AG09319 (cell line): ENCODE results near the gene OR10G2.
"Not testable (repeated sequence)": the region's sequence is repeated elsewhere in the genome, so short reads cannot be mapped to it uniquely, and the experiment has no call there.

ENCODE experiments used
- DNase-seq: peaks from one replicate; pipeline ENCODE4 v3.0.0-alpha.2; 2010; ENCODE audit warnings: low read depth; ENCODE audit errors: extremely low read depth
- CTCF ChIP-seq: IDR thresholded peaks from 2 replicates; pipeline ENCODE4 v1.5.1; 2011; ENCODE audit warnings: low read depth, mild to moderate bottlenecking, inconsistent platforms, low read length, moderate library complexity

OR10G2 gene

GRCh38 chr14:21642683-21643082 is 7.9 kb upstream of the OR10G2 start:
- TF ChIP-seq CTCF, result no peak
- DNase-seq, result no peak

- no peak for DNase-seq
- no peak for TF ChIP-seq CTCF
These were observed 3.7 kb downstream of the OR10G2 start for GRCh38 chr14:21631084-21631483.

- DNase-seq, result not testable (repeated sequence)
These were observed 4.2 kb downstream of the OR10G2 start for GRCh38 chr14:21630503-21630902.

- no peak for DNase-seq
- TF ChIP-seq CTCF, result no peak
These were observed 8.1 kb downstream of the OR10G2 start for GRCh38 chr14:21626491-21627230.

- TF ChIP-seq CTCF, result no peak
- no peak for DNase-seq
These were observed 17.1 kb downstream of the OR10G2 start for GRCh38 chr14:21617614-21618013.

GRCh38 chr14:21614240-21614639 is 20.5 kb downstream of the OR10G2 start:
- TF ChIP-seq CTCF, result no peak
- no peak for DNase-seq

GRCh38 chr14:21612324-21612723 is 22.4 kb downstream of the OR10G2 start:
- DNase-seq, result no peak
- TF ChIP-seq CTCF, result no peak

GRCh38 chr14:21602181-21602580 is 32.6 kb downstream of the OR10G2 start:
- not testable (repeated sequence) for DNase-seq
